HG02943 (cell line): ENCODE data around the gene RAB4B.
"Not testable (repeated sequence)": the region's sequence is repeated elsewhere in the genome, so short reads cannot be mapped to it uniquely, and the experiment has no call there.

ENCODE experiments used
- ATAC-seq: cut with Tn5 transposase; IDR thresholded peaks from one replicate; pipeline ENCODE4 v1.9.1; 2021; ENCODE audit warnings: mild to moderate bottlenecking, low read depth, moderate library complexity; ENCODE audit not compliant: unreplicated experiment

RAB4B gene

GRCh38 chr19:40838477-40838876, 60.4 kb downstream of the RAB4B start:
- not testable (repeated sequence) for ATAC-seq

- not testable (repeated sequence) for ATAC-seq
Measured at GRCh38 chr19:40842012-40842411, 64.0 kb downstream of the RAB4B start.

- not testable (repeated sequence) for ATAC-seq
Measured at GRCh38 chr19:40842997-40843652, 65.1 kb downstream of the RAB4B start.

- ATAC-seq, result not testable (repeated sequence)
Measured at GRCh38 chr19:40843653-40844052, 65.6 kb downstream of the RAB4B start.
